OCI-LY1 (cell line): ENCODE results near the gene MAPK10.
"Not testable (repeated sequence)": the region's sequence is repeated elsewhere in the genome, so short reads cannot be mapped to it uniquely, and the experiment has no call there.

ENCODE experiments used
- H2AFZ ChIP-seq: fragments of 200-600 bp; sonication (generic), shearing (Covaris generic); 2 replicates; pipeline ENCODE4 v1.6.0; 2014; ENCODE audit warnings: antibody characterized with exemption, mild to moderate bottlenecking, low read length
- H3F3A ChIP-seq: fragments of 200-600 bp; sonication (generic), shearing (Covaris generic); 2 replicates; pipeline ENCODE4 v1.6.0; 2014; ENCODE audit warnings: mild to moderate bottlenecking, antibody characterized with exemption, low read length, moderate library complexity; ENCODE audit not compliant: insufficient read depth
- H3K27ac ChIP-seq: fragments of 200-600 bp; sonication (generic); 2 replicates; pipeline ENCODE4 v1.5.1; 2014; ENCODE audit warnings: low read length, mixed run types, mild to moderate bottlenecking, low read depth; ENCODE audit not compliant: poor library complexity, severe bottlenecking
- H3K27me3 ChIP-seq: fragments of 200-600 bp; sonication (generic); 2 replicates; pipeline ENCODE4 v1.6.0; 2014; ENCODE audit warnings: antibody characterized with exemption, mild to moderate bottlenecking, low read length, moderate library complexity; ENCODE audit not compliant: insufficient read depth
- H3K36me3 ChIP-seq: fragments of 200-600 bp; sonication (generic); 2 replicates; pipeline ENCODE4 v1.6.1; 2014; ENCODE audit warnings: mild to moderate bottlenecking, antibody characterized with exemption, low read length, moderate library complexity, mixed read lengths; ENCODE audit not compliant: insufficient read depth
- H3K4me1 ChIP-seq: fragments of 200-600 bp; sonication (generic); 2 replicates; pipeline ENCODE4 v1.5.1; 2014; ENCODE audit warnings: mild to moderate bottlenecking, low read length, moderate library complexity; ENCODE audit not compliant: insufficient read depth, severe bottlenecking
- H3K4me2 ChIP-seq: fragments of 200-600 bp; sonication (generic), shearing (Covaris generic); 2 replicates; pipeline ENCODE4 v1.6.1; 2014; ENCODE audit warnings: low read length
- H3K4me3 ChIP-seq: fragments of 200-600 bp; sonication (generic); 2 replicates; pipeline ENCODE4 v1.5.1; 2014; ENCODE audit warnings: low read length, low read depth, mild to moderate bottlenecking, mixed read lengths; ENCODE audit not compliant: poor library complexity, severe bottlenecking
- H3K79me2 ChIP-seq: fragments of 200-600 bp; shearing (Covaris generic); 2 replicates; pipeline ENCODE4 v1.6.1; 2016; ENCODE audit warnings: mixed run types, low read length, mixed read lengths; ENCODE audit not compliant: insufficient read depth
- H3K9ac ChIP-seq: fragments of 200-600 bp; sonication (generic), shearing (Covaris generic); 2 replicates; pipeline ENCODE4 v1.6.1; 2014; ENCODE audit warnings: mild to moderate bottlenecking, low read length, mixed read lengths
- H3K9me2 ChIP-seq: fragments of 200-600 bp; sonication (generic), shearing (Covaris generic); 2 replicates; pipeline ENCODE4 v1.6.1; 2014; ENCODE audit warnings: low read depth, mild to moderate bottlenecking, low read length, mixed read lengths
- H3K9me3 ChIP-seq: fragments of 200-600 bp; shearing (Covaris generic); 2 replicates; pipeline ENCODE4 v1.6.1; 2014; ENCODE audit warnings: low read length, mixed read lengths
- H4K20me1 ChIP-seq: fragments of 200-600 bp; sonication (generic), shearing (Covaris generic); 2 replicates; pipeline ENCODE4 v1.6.0; 2016; ENCODE audit warnings: mild to moderate bottlenecking, low read length; ENCODE audit not compliant: insufficient read depth
- CTCF ChIP-seq: fragments of 200-600 bp; sonication (generic), shearing (Covaris generic); IDR thresholded peaks from 2 replicates; pipeline ENCODE4 v1.5.1; 2017; ENCODE audit warnings: mild to moderate bottlenecking, antibody characterized with exemption, low read length, moderate library complexity, mixed read lengths
- EZH2 ChIP-seq: fragments of 200-600 bp; sonication (generic), shearing (Covaris generic); IDR thresholded peaks from 2 replicates; pipeline ENCODE4 v1.8.0; 2017; ENCODE audit warnings: borderline replicate concordance, mixed run types, mild to moderate bottlenecking, antibody characterized with exemption, low read length, moderate library complexity, mixed read lengths

MAPK10 gene

GRCh38 chr4:86026720-86027119 is 333.1 kb downstream of the MAPK10 start:
- no peaks in the 10 kb centered on the region for H3F3A ChIP-seq
- H3K4me2 ChIP-seq = no peak overlapping the region
- H3K27ac ChIP-seq = no peak overlapping the region
- TF ChIP-seq CTCF = no peak
- TF ChIP-seq EZH2 = no peak
- no peak overlapping the region for H2AFZ ChIP-seq
- H4K20me1 ChIP-seq = no peaks in the 10 kb centered on the region
- H3K79me2 ChIP-seq = no peaks in the 10 kb centered on the region
- no peaks in the 10 kb centered on the region for H3K4me1 ChIP-seq
- no peak overlapping the region for H3K4me3 ChIP-seq
- no peaks in the 10 kb centered on the region for H3K27me3 ChIP-seq
- H3K9me3 ChIP-seq = no peaks in the 10 kb centered on the region
- H3K9me2 ChIP-seq = no peaks in the 10 kb centered on the region
- H3K36me3 ChIP-seq = no peaks in the 10 kb centered on the region
- H3K9ac ChIP-seq = no peak overlapping the region

- H3K4me3 ChIP-seq, H3K4me2 ChIP-seq, H3K9me2 ChIP-seq, H3K9me3 ChIP-seq, H3K36me3 ChIP-seq, H3K4me1 ChIP-seq, H3K27me3 ChIP-seq, H4K20me1 ChIP-seq, H3K9ac ChIP-seq, H3K79me2 ChIP-seq, H3K27ac ChIP-seq, H2AFZ ChIP-seq, H3F3A ChIP-seq: not testable (repeated sequence)
Measured at GRCh38 chr4:86021671-86022070, 338.2 kb downstream of the MAPK10 start.

- no peaks in the 10 kb centered on the region for H4K20me1 ChIP-seq
- peaks cover 4% of the 10 kb centered on the region for H3K4me1 ChIP-seq
- H3K4me3 ChIP-seq = no peak overlapping the region
- H3K9ac ChIP-seq = no peak overlapping the region
- H3K36me3 ChIP-seq = no peaks in the 10 kb centered on the region
- no peaks in the 10 kb centered on the region for H3K9me3 ChIP-seq
- no peak overlapping the region for H2AFZ ChIP-seq
- H3K27me3 ChIP-seq = no peaks in the 10 kb centered on the region
- H3K79me2 ChIP-seq = no peaks in the 10 kb centered on the region
- TF ChIP-seq EZH2 (no peak), CTCF (no peak)
- H3K27ac ChIP-seq = no peak overlapping the region
- H3K9me2 ChIP-seq = no peaks in the 10 kb centered on the region
- no peak overlapping the region for H3K4me2 ChIP-seq
- no peaks in the 10 kb centered on the region; the same call in 1 of the 2 replicates for H3F3A ChIP-seq
Measured at GRCh38 chr4:86019906-86020305, 339.9 kb downstream of the MAPK10 start.

- Histone ChIP-seq H3K9me3 (no peaks in the 10 kb centered on the region), H3K79me2 (no peaks in the 10 kb centered on the region), H3K36me3 (no peaks in the 10 kb centered on the region), H3F3A (no peaks in the 10 kb centered on the region; the same call in 1 of the 2 replicates), H3K27ac (no peak overlapping the region), H3K4me3 (no peak overlapping the region), H3K9me2 (no peaks in the 10 kb centered on the region), H3K9ac (no peak overlapping the region), H4K20me1 (no peaks in the 10 kb centered on the region), H3K4me2 (no peak overlapping the region), H3K27me3 (no peaks in the 10 kb centered on the region), H2AFZ (no peak overlapping the region), H3K4me1 (peaks cover 10% of the 10 kb centered on the region)
- TF ChIP-seq EZH2 (no peak), CTCF (no peak)
Measured at GRCh38 chr4:86019362-86019761, 340.5 kb downstream of the MAPK10 start.
